ENCODE results near the gene RHOD.

Gene RHOD

DNA sequence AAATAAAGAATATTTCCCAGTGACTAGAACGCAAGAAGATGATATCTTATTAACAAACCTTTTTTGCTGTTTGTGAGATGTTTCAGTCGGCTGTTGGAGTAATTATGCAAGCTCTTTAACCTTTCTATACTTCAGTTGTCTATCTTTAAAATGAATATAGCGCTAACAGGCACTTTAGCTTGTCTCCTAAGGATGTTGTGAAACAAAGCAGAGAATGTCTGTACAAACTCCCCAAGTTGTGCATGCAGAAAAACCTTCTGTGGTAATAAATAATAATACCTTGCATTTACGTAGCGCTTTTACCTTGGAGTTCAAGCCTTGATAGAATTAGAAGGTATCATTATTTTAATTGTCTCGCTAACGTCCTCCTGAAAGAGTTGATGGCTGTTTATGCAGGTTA, 60.5 kb downstream of the RHOD start:
- Histone ChIP-seq H3K4me3 (ENCODE audit: low read depth, low read length) (peak overlapping the region; percentile 79), H3K9me3 (ENCODE audit: control insufficient read depth, insufficient read depth, low read length) (no peaks in the 10 kb centered on the region), H3K9ac (ENCODE audit: low read depth, low read length) (no peak overlapping the region), H3K4me1 (ENCODE audit: control insufficient read depth, insufficient read depth, low read length) (peaks cover 17% of the 10 kb centered on the region), H3K27ac (ENCODE audit: low read depth, low read length) (no peak overlapping the region), H3K36me3 (ENCODE audit: control insufficient read depth, insufficient read depth, low read length) (peaks cover 3% of the 10 kb centered on the region; the same call in 1 of the 2 replicates), H3K27me3 (ENCODE audit: control insufficient read depth, insufficient read depth, low read length) (peaks cover 6% of the 10 kb centered on the region; the same call in 1 of the 2 replicates)

DNA sequence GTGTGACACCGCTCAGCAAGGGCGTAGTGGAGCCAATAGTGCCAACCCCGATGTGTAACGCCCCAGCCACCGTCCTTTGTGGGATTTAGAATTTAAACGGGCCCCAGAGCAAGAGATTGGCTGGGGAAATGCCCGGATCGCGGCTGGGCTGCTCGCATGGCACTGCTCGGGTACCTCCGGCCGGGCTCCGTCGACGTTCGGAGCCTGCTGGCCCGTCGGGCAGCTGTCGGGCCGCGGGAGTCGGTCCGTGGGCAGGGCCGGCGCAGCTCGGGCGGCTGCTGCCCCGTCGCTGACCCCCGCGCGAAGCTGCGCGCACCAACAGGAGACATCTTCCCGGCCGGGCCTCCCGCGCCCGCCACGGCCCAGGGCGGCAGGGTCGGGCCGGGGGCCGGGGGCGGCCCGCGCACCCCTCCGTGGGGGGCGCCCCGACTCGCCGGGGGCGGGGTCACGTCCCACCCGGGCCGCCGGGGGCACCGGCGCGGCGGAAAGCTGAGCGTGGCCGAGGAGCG, 61.1 kb downstream of the RHOD start:
- peak overlapping the region; percentile 93; the same call in 1 of the 2 replicates for H3K9ac ChIP-seq (ENCODE audit: low read depth, low read length)
- peaks cover 5% of the 10 kb centered on the region; the same call in 1 of the 2 replicates for H3K36me3 ChIP-seq (ENCODE audit: control insufficient read depth, insufficient read depth, low read length)
- H3K27me3 ChIP-seq (ENCODE audit: control insufficient read depth, insufficient read depth, low read length): peaks cover 6% of the 10 kb centered on the region; the same call in 1 of the 2 replicates
- H3K4me3 ChIP-seq (ENCODE audit: low read depth, low read length): peak overlapping the region; percentile 79
- H3K9me3 ChIP-seq (ENCODE audit: control insufficient read depth, insufficient read depth, low read length): no peaks in the 10 kb centered on the region
- peaks cover 17% of the 10 kb centered on the region for H3K4me1 ChIP-seq (ENCODE audit: control insufficient read depth, insufficient read depth, low read length)
- H3K27ac ChIP-seq (ENCODE audit: low read depth, low read length): peak overlapping the region; percentile 94

DNA sequence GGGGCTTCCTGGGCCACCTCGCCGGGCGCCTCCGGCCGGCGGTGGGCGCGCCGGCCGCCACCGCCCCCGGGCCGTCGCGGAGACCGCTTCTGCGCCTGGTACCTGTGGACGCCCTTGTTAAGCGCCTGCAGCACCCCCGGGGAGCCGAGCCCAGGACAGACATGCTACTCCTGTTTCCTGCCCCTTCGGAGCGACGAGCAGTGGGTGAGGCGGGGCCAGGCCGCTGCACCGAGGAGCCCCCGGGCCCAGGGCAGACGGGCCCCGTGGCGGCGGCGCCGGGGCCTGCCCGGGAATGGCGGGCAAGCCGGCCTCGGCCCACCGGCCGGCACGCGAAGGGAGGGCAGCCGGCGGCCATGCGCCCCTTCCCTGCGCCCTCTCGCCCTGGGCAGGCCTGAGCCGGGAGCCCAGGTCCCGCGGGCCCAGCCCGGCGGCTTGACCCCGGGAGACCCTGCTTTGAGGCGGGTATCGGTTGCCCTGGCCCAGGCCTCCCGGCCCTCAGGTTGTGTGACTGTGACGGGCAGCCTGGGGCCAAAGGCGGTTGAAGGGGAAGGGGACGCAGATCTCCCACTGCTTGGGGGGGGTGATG, 61.6 kb downstream of the RHOD start:
- peak overlapping the region; percentile 79 for H3K4me3 ChIP-seq (ENCODE audit: low read depth, low read length)
- H3K36me3 ChIP-seq (ENCODE audit: control insufficient read depth, insufficient read depth, low read length): peaks cover 9% of the 10 kb centered on the region; the same call in 1 of the 2 replicates
- H3K9me3 ChIP-seq (ENCODE audit: control insufficient read depth, insufficient read depth, low read length): no peaks in the 10 kb centered on the region
- peaks cover 15% of the 10 kb centered on the region for H3K4me1 ChIP-seq (ENCODE audit: control insufficient read depth, insufficient read depth, low read length)
- H3K27ac ChIP-seq (ENCODE audit: low read depth, low read length): peak overlapping the region; percentile 94
- peak overlapping the region; percentile 93 for H3K9ac ChIP-seq (ENCODE audit: low read depth, low read length)
- H3K27me3 ChIP-seq (ENCODE audit: control insufficient read depth, insufficient read depth, low read length): peaks cover 6% of the 10 kb centered on the region; the same call in 1 of the 2 replicates

DNA sequence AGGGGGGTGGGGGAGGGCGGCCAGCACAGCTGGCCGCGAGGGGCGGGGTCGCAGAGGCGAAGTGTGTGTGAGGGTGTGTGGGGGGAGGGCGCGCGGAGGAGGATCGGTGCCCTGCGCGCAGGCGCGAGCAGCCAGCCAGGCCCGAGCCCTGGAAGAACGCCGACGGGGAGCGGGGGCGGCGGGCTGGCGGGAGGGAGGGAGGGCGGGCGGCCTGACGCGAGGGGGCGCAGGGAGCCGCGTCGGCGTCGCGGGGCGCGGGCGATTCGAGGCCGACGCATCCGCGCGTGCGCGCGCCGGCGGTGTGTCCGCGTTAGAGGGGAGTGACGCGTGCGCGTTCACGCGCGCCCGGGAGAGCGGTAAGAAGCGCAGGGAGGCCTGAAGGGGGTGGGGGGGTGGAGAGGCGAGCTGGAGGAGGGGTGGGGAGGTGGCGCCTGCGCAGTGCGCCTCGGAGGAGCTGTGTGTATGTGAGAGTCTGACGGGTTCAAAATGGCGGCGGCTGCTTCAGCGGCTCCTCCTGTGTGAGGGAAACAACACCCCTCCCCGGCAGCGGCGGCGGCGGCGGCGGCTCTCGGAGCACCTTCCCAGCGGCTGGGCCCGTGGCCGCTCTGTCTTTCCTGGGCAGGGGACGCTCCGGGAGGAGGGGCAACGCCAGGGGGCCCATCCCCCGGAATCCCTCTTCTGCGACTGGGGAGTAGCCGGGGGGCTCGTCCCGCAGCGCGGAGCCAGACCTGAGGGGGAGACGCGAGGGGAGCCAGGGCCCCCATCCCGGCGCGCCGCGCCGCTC, 62.3 kb downstream of the RHOD start, which contains the start of gene KDM2A:
Gene KDM2A (plus strand): TSS at position 463 of the 784 bp plus-strand sequence. CDS start 2,054 bp downstream, outside the sequence.
- Histone ChIP-seq H3K27me3 (ENCODE audit: control insufficient read depth, insufficient read depth, low read length) (peaks cover 6% of the 10 kb centered on the region; the same call in 1 of the 2 replicates), H3K27ac (ENCODE audit: low read depth, low read length) (peak within 1 kb of the TSS; percentile 94), H3K4me3 (ENCODE audit: low read depth, low read length) (peak within 1 kb of the TSS; percentile 99), H3K9ac (ENCODE audit: low read depth, low read length) (peak within 1 kb of the TSS; percentile 93), H3K36me3 (ENCODE audit: control insufficient read depth, insufficient read depth, low read length) (peaks cover 16% of the 10 kb centered on the region), H3K9me3 (ENCODE audit: control insufficient read depth, insufficient read depth, low read length) (no peaks in the 10 kb centered on the region), H3K4me1 (ENCODE audit: control insufficient read depth, insufficient read depth, low read length) (peaks cover 12% of the 10 kb centered on the region)

DNA sequence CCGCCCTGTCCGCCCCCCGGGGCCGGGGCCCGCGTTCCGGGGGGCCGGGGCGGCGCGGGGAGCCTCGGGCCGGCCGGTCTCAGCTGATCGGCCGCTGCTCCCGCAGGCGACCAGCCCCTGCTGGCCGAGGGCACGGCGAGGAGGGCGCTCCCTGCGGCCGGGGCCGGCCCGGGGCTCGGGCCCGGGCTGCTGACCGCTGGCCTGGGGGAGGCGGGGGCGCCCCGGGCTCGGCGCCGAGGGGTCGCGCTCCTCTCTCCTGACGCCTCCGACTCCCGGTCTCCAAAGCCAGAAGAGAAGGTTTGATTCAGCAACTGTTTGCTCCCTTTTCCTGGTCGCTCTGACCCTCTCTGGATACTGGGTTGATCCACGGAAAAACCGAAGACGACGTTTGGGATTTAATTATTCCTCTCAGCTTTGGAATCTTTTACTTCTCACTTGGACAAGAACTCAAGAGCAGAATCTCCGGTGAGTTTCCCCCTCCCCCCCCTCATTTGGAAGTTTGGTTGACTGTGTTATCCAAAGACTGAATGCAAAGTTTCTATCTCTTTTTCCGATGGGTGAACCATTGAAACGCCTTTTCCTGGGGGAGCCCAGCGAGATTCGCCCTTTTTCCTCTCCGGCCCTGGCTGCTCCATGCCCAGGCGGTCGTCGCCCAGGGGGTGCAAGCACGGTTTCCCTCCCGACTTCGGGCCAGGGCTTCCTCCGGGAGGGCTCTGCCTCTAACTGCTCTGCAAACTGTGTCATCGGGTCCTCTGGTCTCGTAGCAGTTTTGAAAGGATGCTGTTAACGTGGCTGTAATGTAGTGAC, 63.1 kb downstream of the RHOD start:
- Histone ChIP-seq H3K4me1 (ENCODE audit: control insufficient read depth, insufficient read depth, low read length) (peaks cover 12% of the 10 kb centered on the region), H3K9ac (ENCODE audit: low read depth, low read length) (peak overlapping the region; percentile 77), H3K27me3 (ENCODE audit: control insufficient read depth, insufficient read depth, low read length) (peaks cover 6% of the 10 kb centered on the region; the same call in 1 of the 2 replicates), H3K4me3 (ENCODE audit: low read depth, low read length) (peak overlapping the region; percentile 99), H3K9me3 (ENCODE audit: control insufficient read depth, insufficient read depth, low read length) (no peaks in the 10 kb centered on the region), H3K27ac (ENCODE audit: low read depth, low read length) (peak overlapping the region; percentile 94), H3K36me3 (ENCODE audit: control insufficient read depth, insufficient read depth, low read length) (peaks cover 16% of the 10 kb centered on the region)

DNA sequence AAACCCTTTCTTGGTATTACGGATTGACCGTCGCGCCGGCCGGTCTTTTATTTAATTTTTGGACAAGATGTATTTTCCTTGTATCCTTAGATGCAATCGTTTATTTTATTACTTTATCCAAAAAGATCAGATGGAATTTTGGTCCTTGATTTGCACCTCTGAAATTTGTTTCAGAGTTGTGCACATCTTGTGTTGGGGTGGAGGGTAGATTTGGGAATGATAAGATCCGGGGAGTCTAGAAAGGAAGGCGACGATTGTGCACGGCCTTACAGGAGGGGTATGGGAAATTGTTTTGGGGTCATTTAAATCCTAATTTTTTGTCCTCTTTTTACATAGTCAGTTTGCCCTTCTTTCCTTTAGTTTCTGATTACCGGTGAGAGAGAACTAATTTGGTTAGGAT, 63.8 kb downstream of the RHOD start:
- Histone ChIP-seq H3K27ac (ENCODE audit: low read depth, low read length) (no peak overlapping the region), H3K9me3 (ENCODE audit: control insufficient read depth, insufficient read depth, low read length) (no peaks in the 10 kb centered on the region), H3K27me3 (ENCODE audit: control insufficient read depth, insufficient read depth, low read length) (peaks cover 6% of the 10 kb centered on the region; the same call in 1 of the 2 replicates), H3K4me3 (ENCODE audit: low read depth, low read length) (peak overlapping the region; percentile 99), H3K4me1 (ENCODE audit: control insufficient read depth, insufficient read depth, low read length) (peaks cover 12% of the 10 kb centered on the region), H3K9ac (ENCODE audit: low read depth, low read length) (peak overlapping the region; percentile 77), H3K36me3 (ENCODE audit: control insufficient read depth, insufficient read depth, low read length) (peaks cover 16% of the 10 kb centered on the region)

DNA sequence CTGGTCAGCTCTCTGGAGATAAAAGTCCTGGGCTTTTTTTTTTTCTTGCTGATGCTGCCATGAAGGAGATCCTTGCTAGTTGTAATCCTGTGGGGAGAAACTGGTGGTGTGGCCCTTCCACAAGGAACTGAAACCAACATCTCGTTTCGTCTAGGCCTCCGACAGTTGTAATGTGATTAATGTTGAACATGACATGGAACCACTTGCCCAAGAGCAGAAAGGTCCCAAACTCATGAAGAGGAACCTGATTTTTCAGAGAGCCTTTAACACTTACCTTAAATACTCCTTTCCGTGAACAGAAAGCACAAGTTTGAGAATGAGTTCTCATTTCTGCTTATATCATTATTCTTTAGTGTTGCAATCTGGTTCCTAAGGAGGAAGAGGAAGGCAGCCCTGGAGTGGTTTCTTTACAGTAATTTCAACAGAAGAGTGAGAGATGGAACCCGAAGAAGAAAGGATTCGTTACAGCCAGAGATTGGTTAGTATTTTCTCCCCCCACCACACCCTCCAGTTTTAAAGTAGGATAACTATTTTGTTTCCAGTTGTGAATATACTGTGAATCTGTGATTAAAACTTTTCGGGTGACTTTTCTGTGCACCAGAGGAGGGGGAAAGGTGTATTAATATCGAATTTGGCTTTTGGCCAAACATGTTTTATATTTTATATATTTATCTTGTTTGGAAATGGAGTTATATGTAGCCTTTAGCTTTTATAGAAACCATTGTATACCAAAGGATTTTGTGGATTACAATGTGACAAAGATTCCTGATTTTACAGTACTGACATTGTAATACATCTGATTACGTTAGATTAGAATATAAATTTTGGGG, 64.4 kb downstream of the RHOD start:
- peaks cover 6% of the 10 kb centered on the region; the same call in 1 of the 2 replicates for H3K27me3 ChIP-seq (ENCODE audit: control insufficient read depth, insufficient read depth, low read length)
- peaks cover 12% of the 10 kb centered on the region for H3K4me1 ChIP-seq (ENCODE audit: control insufficient read depth, insufficient read depth, low read length)
- H3K27ac ChIP-seq (ENCODE audit: low read depth, low read length): no peak overlapping the region
- H3K4me3 ChIP-seq (ENCODE audit: low read depth, low read length): peak overlapping the region; percentile 99
- H3K9ac ChIP-seq (ENCODE audit: low read depth, low read length): peak overlapping the region; percentile 77
- peaks cover 16% of the 10 kb centered on the region for H3K36me3 ChIP-seq (ENCODE audit: control insufficient read depth, insufficient read depth, low read length)
- H3K9me3 ChIP-seq (ENCODE audit: control insufficient read depth, insufficient read depth, low read length): no peaks in the 10 kb centered on the region
